Right lobe of liver (tissue), 6 donors: ENCODE data around the gene SLC38A4. TPM values are rescaled to one million over a fixed set of nuclear protein-coding genes. Genes with fewer than 3 reads are reported as not detected.

Experiments used
- ATAC-seq, 4 donors: fragments of 200-7000 bp; cut with Tn5 transposase; one replicate each; pipeline ENCODE4 v1.9.1; 2020; ENCODE audit warnings: mild to moderate bottlenecking in 4 of 4, moderate library complexity in 4 of 4
- DNase-seq, 3 donors: peaks; one replicate each; pipeline ENCODE4 v3.0.0-alpha.2; 2020
- H3K27ac ChIP-seq, 3 donors: fragments of 200-600 bp; one replicate each; pipeline ENCODE4 v1.8.0; 2022
- H3K27me3 ChIP-seq, 2 donors: fragments of 200-600 bp; one replicate each; pipeline ENCODE4 v1.8.0; 2022
- H3K36me3 ChIP-seq, 4 donors: fragments of 200-600 bp; sonication (generic) in 1 of 4; one replicate each; pipeline versions ENCODE4 v1.5.1 to v1.8.0; 2017 to 2022; ENCODE audit warnings: control low read depth in 1 of 4
- H3K4me1 ChIP-seq, 4 donors: fragments of 200-600 bp; sonication (generic) in 1 of 4; one replicate each; pipeline versions ENCODE4 v1.5.1 to v1.8.0; 2017 to 2022; ENCODE audit warnings: control low read depth in 1 of 4
- H3K4me3 ChIP-seq, 3 donors: fragments of 200-600 bp; one replicate each; pipeline ENCODE4 v1.8.0; 2022
- H3K9me3 ChIP-seq, 4 donors: fragments of 200-600 bp; sonication (generic) in 1 of 4; one replicate each; pipeline versions ENCODE4 v1.5.1 to v1.8.0; 2017 to 2022; ENCODE audit warnings: control low read depth in 1 of 4
- CTCF ChIP-seq, 4 donors: fragments of 200-600 bp in 3 of 4; fragments of 450-650 bp in 1 of 4; IDR thresholded peaks; one replicate each; pipeline versions ENCODE4 v1.5.1 to v1.8.0; 2016 to 2022; ENCODE audit warnings: antibody characterized with exemption in 4 of 4, mild to moderate bottlenecking in 2 of 4
- POLR2A ChIP-seq: fragments of 450-650 bp; IDR thresholded peaks from one replicate; pipeline ENCODE4 v1.6.1; 2017; ENCODE audit warnings: antibody characterized with exemption, mild to moderate bottlenecking
- WGBS: methylation state at CpG from one replicate; pipeline ENCODE4 v1.1.6; 2018; ENCODE audit warnings: low coverage, low lambda C conversion rate; ENCODE audit not compliant: insufficient coverage; ENCODE audit errors: missing lambda C conversion rate; 5-methylcytosine and 5-hydroxymethylcytosine counted together
- intact Hi-C, 2 donors: fragments of 100-400 bp; cut with DNase I; formaldehyde crosslinking; loops; one replicate each; pipeline versions ENCODE4 v1.11.2 to v1.14.1; 2022
- total RNA-seq, 6 experiments: library from RNA; depleted of rRNA in 2 of 6; stranded (reverse); fragments of >200 nt in 2 of 6; fragmentation: NEBNext Ultra II Directional in 3 of 6; extraction: Animal tissue kit (Norgen Biotek cat#: 25700) in 3 of 6; gene quantifications; one replicate each; pipeline versions ENCODE4 v1.1.0 to v1.2.4, GENCODE V29; 2016 to 2023
- donor health status: DM: no; HTN: yes; CAD: no.
- donor health status: DM: no; HTN: no; CAD: no.
- donor health status: DM: no; HTN: no; CAD: no.
- donor health status: DM: no; HTN: yes; CAD: no.
- donor health status: DM: no; HTN: yes; CAD: no.

Gene SLC38A4
- total RNA-seq, 6 experiments from 2014 or later, result 158 to 604 (median 295) TPM

- TF ChIP-seq CTCF (IDR thresholded peaks at IDR 0.05) (no peak), POLR2A (no peak)
- Histone ChIP-seq H3K4me3 (no peak overlapping the region), H3K9me3 (no peaks in the 10 kb centered on the region), H3K36me3 (no peaks in the 10 kb centered on the region), H3K27me3 (no peaks in the 10 kb centered on the region), H3K4me1 (peaks cover 0 to 10% (median 0%) of the 10 kb centered on the region in 4 donors), H3K27ac (no peak overlapping the region)
- WGBS, result 52% methylated on average over 3 of the region's 3 CpGs
- no peak for DNase-seq
- no peak for ATAC-seq
- intact Hi-C loops, result no loop called here
Observed at GRCh38 chr12:46717868-46718267, 107.9 kb downstream of the SLC38A4 start.

GRCh38 chr12:46717159-46717558, 108.6 kb downstream of the SLC38A4 start:
- Histone ChIP-seq H3K4me1 (peaks cover 0 to 10% (median 0%) of the 10 kb centered on the region in 4 donors), H3K9me3 (no peaks in the 10 kb centered on the region), H3K27ac (no peak overlapping the region), H3K27me3 (no peaks in the 10 kb centered on the region), H3K36me3 (no peaks in the 10 kb centered on the region), H3K4me3 (no peak overlapping the region)
- intact Hi-C loops, result no loop called here
- TF ChIP-seq CTCF (IDR thresholded peaks at IDR 0.05), result no peak
- TF ChIP-seq POLR2A, result no peak
- no peak for DNase-seq
- ATAC-seq, result peak in 2 of 4 donors; percentile 28 to 70
